ENCODE results near the gene PPARG. TPM values are rescaled to one million over a fixed set of nuclear protein-coding genes. Genes with fewer than 3 reads are reported as not detected.

Gene PPARG
- total RNA-seq, 1 experiment from 2014 or later, result 7.1 TPM

DNA sequence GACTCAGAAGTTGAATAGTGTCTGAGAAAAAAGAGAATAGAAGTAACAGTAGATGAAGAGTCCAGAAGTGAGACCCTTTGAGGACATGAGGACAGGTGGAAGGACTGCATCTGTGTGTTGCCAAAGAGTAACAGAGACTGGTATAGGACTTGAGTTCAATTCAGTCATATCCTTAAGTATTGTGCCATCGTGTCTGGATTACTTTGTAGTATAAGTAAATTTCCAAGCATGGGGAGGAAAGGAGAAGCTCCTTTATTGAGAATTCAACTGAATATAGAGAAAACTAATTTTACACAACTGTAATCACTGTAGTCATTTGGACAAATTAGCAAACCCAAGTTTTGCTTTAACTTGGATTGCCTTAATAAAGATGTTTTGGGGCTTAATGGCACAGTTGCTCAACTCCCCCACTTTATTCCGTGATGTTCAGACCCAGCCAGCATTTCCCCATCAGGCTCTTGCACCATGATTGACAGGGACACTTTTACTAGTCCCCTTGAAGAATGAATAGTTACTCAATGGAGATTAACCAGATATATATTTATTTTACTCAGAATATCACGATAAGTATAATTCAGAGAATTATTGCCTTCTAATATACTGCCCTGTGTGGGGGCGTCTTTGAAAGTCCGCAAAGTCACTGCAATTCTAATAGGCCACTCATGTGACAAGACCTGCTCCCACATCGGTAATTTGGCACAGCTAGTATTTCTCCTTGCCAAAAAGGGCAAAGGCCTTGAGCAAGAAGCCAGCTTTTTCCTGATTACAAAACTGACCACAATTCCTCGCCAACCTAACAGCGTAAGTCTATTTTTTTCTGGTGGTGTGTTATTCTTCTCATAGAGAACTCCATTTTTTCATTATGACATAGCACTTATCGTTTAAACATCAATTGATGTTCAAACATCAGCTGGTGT lies 61.3 kb downstream of the PPARG start:
- Mint-ChIP-seq H3K27me3 (ENCODE audit: insufficient read depth, unreplicated experiment) (no peaks in the 10 kb centered on the region), H3K4me1 (ENCODE audit: insufficient read depth, unreplicated experiment) (peaks cover 55% of the 10 kb centered on the region), H3K4me3 (ENCODE audit: unreplicated experiment) (peak overlapping the region; percentile 28), H3K27ac (ENCODE audit: low read depth, unreplicated experiment) (no peak overlapping the region), H3K9me3 (ENCODE audit: unreplicated experiment) (no peaks in the 10 kb centered on the region), H3K36me3 (ENCODE audit: insufficient read depth, unreplicated experiment) (no peaks in the 10 kb centered on the region)
- intact Hi-C loops (cut with micrococcal nuclease), result loop anchor here (5.0 kb wide), 2 partner anchors 122 to 213 kb away; no protein-coding TSS in a partner anchor
- POLR2A ChIA-PET, result interaction anchor here (0.6 to 1.7 kb wide), 14 partner anchors 8 to 1750 kb away, joined by 3 to 7 read pairs (median 4); partner anchors contain the start of gene TSEN2
- no peak for TF ChIP-seq CTCF (IDR thresholded peaks at IDR 0.05; ENCODE audit: unreplicated experiment)
- no TSS peak for BruUV-seq (replicated peaks)
- CTCF ChIA-PET, result interaction anchor here (0.6 to 1.5 kb wide), 8 partner anchors 17 to 212 kb away, joined by 3 to 5 read pairs (median 4); no protein-coding TSS in a partner anchor
- DNase-seq (ENCODE audit: unreplicated experiment), result peak; percentile 95

DNA sequence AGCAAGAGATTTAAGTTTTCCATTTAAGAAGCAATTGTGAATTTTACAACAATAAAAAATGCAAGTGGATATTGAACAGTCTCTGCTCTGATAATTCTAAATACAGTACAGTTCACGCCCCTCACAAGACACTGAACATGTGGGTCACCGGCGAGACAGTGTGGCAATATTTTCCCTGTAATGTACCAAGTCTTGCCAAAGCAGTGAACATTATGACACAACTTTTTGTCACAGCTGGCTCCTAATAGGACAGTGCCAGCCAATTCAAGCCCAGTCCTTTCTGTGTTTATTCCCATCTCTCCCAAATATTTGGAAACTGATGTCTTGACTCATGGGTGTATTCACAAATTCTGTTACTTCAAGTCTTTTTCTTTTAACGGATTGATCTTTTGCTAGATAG lies 62.3 kb downstream of the PPARG start:
- intact Hi-C loops (cut with micrococcal nuclease), result loop anchor here (5.0 kb wide), 2 partner anchors 121 to 214 kb away; no protein-coding TSS in a partner anchor
- no peak overlapping the region for H3K4me3 Mint-ChIP-seq (ENCODE audit: unreplicated experiment)

DNA sequence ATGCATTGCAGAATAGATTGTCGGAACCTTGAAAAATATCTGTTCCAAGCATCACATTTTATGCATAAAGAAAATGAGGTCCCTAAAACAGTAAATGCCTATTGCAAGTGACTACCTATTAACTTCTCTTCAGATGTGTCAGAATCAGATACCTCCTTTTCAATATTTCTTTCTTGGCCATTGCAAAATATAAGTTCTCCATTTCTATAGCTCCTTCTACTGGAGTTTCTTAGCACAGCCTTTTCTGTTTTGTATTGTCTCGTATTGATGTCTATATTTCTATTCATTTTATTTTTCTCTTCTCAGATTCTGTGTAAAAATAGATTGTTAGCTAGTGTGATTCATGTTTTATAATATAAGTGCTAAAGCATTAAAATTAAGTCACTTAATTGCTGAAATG lies 63.4 kb downstream of the PPARG start:
- H3K36me3 Mint-ChIP-seq (ENCODE audit: insufficient read depth, unreplicated experiment), result no peaks in the 10 kb centered on the region
- CTCF ChIA-PET, result interaction anchor here (1.2 to 2.7 kb wide), 2 partner anchors 131 to 177 kb away, joined by 4 to 8 read pairs; no protein-coding TSS in a partner anchor
- BruUV-seq (replicated peaks), result no TSS peak

More for the DNA sequence above, 62.3 kb downstream of the PPARG start:
- Mint-ChIP-seq H3K27me3 (ENCODE audit: insufficient read depth, unreplicated experiment) (no peaks in the 10 kb centered on the region), H3K9me3 (ENCODE audit: unreplicated experiment) (no peaks in the 10 kb centered on the region), H3K4me1 (ENCODE audit: insufficient read depth, unreplicated experiment) (peaks cover 48% of the 10 kb centered on the region), H3K27ac (ENCODE audit: low read depth, unreplicated experiment) (no peak overlapping the region), H3K36me3 (ENCODE audit: insufficient read depth, unreplicated experiment) (no peaks in the 10 kb centered on the region)
- DNase-seq (ENCODE audit: unreplicated experiment), result peak; percentile 79
- CTCF ChIA-PET, result interaction anchor here (0.7 to 1.5 kb wide), 5 partner anchors 17 to 175 kb away, joined by 3 to 5 read pairs (median 3); no protein-coding TSS in a partner anchor
- POLR2A ChIA-PET, result interaction anchor here (0.6 to 1.7 kb wide), 10 partner anchors 9 to 1749 kb away, joined by 3 to 7 read pairs (median 4); partner anchors contain the start of gene TSEN2
- no TSS peak for BruUV-seq (replicated peaks)
- no peak for TF ChIP-seq CTCF (IDR thresholded peaks at IDR 0.05; ENCODE audit: unreplicated experiment)

More for the DNA sequence above, 63.4 kb downstream of the PPARG start:
- H3K27ac Mint-ChIP-seq (ENCODE audit: low read depth, unreplicated experiment), result no peak overlapping the region
- DNase-seq (ENCODE audit: unreplicated experiment), result no peak
- no peak overlapping the region for H3K4me3 Mint-ChIP-seq (ENCODE audit: unreplicated experiment)
- TF ChIP-seq CTCF (IDR thresholded peaks at IDR 0.05; ENCODE audit: unreplicated experiment), result no peak
- intact Hi-C loops (cut with micrococcal nuclease), result loop anchor here (5.0 kb wide), 2 partner anchors 120 to 215 kb away; no protein-coding TSS in a partner anchor
- POLR2A ChIA-PET, result interaction anchor here (0.8 to 2.7 kb wide), 4 partner anchors 9 to 174 kb away, joined by 3 to 13 read pairs (median 8); no protein-coding TSS in a partner anchor
- no peaks in the 10 kb centered on the region for H3K9me3 Mint-ChIP-seq (ENCODE audit: unreplicated experiment)
- peaks cover 47% of the 10 kb centered on the region for H3K4me1 Mint-ChIP-seq (ENCODE audit: insufficient read depth, unreplicated experiment)
- no peaks in the 10 kb centered on the region for H3K27me3 Mint-ChIP-seq (ENCODE audit: insufficient read depth, unreplicated experiment)

Data from MCF 10A (cell line).